ENCODE data around the gene CCT3.

CCT3 gene

DNA sequence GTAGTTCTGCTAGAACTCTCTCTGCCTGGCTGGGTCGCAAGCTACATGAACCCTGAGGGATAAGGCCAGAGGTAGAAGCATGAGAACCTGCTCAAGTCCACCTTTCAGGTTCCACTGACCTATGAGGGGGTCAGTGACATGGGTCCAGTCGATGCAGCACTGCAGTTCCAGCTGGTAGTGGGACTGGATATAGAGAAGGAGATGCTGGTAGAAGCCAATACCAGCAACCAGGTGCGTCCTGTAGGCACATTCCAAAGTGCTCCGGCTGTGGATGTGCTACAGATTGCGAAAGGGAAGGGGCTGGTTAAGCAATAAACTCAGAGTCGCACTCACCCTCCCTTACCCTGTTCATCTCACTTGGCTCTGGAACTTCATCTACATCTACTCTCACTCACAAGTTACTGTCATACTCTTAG is 61.1 kb downstream of the CCT3 start:
- DNase-seq: no peak

DNA sequence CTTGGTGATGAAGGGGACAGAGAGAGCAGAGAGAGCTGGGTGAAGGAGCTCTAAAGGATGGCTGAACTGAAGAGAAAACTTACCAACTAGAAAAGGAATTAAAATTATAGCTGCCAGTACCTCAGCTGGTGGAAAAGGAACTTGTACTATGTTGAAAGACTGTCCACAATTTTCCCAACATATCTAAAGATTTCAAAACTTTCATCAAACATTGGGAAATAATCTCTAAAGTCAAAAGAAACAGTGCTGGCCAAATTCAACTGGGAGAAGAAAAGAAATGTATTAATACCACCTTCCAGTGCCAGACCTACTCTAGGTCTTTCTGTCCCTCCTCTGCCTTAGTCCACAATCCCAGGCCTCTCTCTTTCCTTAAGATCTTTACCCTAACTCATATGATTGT is 61.6 kb downstream of the CCT3 start:
- no peak for DNase-seq

DNA sequence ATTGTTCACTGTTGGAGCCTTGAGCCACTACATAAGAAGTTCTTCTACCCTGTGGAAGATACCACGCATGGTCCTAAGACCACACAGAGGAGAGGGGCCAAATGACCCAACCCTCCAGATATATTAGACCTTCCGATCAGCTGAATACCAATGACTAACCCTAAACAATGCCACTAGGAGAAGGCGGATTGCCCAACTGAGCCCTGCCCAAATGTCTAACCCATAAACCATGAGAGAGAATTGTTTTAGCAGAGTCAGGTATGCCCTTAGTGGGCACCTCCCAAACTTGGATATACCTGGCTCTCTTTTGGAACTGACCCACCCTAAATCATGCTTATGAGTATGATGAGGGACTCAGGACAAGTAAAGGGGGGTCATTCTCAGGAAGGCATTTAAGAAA is 67.8 kb downstream of the CCT3 start:
- DNase-seq: no peak

DNA sequence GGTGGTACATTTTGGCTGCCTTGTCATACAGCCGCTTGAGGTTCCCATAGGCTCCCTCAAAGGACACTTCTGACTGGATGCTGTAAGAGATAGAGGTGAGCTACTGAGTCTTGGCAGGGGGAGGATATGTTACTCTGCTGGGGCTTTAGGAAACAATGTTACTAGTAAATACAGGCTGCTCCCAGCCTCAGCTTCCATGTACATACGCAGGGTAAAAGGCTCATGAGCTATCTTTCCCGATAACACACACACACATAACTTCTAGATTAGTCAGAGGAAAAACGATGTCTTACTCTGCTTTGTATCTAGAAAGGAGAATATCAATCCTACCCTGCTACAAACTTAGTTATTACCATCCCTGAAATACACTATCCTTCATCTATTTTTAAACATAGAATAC is 69.8 kb downstream of the CCT3 start:
- no peak for DNase-seq

DNA sequence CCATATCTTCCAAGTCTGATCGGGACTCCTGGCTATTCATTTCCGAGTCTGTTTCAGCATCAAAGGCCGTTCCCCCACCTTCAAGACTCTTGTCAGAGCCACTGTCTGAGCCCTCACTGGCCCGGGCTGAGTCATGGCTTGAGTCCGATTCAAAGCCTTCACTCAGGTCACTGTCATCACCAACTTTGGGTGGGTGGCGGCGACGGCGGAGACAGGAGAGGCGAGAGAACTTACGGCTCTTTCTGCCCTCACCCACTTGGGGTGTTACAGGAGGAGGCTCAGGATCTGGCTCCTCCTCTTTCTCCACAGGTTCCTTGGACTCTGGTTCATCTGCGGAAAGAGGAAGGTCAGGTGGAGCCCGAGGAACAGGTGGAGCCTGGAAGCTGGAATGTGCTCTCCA is 72.0 kb downstream of the CCT3 start:
- DNase-seq: no peak

DNA sequence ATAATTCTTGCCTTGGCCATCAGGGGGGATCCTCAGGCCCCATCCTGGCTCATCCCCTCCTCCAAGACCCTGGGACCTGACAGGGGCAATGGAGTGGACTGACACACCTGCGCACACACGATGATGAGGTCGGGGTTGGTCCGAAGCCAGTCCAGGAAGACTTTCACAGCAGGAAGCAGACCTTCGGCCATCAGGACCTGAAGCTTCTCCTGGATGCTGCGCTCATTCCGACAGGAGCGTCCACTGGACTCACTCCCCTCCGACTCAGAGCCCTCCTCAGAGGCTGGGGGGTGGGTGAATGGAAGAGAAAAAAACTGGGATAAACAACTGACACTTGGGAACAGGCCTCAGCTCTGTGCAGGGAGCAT is 74.8 kb downstream of the CCT3 start:
- DNase-seq: no peak

DNA sequence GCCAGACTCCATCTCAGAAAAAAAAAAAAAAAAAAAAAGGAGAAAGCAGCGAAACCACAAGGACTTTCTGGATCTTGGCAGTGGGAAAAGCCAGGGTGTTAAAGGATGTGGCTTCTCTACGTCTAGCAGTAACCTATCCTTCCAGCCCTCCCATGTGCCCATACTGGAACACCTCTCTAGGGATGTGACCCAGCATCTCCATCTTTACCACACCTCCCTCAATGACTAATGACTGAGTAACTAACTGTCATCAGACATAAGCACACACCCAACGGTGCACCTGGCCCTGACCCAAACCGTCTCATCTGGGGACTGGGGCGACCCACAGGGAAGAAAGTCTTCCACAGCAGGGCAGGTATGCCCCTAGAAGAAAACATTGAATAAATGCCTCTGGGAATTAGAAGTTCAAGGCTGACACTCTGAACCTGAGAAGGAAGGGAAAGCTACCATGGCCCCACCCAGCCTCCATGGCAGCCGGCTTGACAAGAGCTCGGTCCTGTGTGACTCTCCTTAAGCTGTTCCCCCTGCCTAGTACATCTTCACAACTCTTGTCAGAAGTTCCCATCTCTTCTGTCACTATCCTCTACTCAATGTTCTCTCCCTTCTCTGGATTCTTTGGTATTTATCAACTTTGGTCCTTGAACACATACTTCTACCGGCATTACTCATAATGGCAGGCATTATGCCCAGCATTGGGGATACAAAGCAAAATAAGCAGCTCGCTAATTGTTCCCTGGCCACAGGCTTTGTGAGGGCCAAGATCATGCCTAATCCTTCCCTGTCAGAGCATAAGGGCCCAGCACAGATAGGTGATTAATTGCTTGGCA is 75.4 kb downstream of the CCT3 start:
- DNase-seq: peak in 1 of 2 experiments; percentile 8

DNA sequence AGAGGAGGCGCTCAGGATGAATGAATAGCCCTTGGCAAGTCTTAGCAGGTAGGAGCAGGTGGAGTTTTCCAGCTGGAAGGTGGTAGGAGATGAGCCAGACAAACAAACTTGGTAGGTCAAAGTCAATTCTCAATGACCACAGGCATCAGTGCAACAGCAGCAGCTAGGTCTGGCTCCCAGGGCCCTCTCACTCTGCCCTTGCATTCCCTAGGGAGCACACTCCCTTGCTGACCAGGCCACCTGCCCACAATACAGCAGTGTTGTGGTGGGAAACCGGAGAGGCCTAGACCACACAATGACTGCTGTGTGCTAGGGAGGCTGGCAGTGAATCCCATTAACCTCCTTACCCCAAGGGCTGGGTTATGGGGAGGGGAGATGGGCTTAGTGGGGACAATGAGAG is 77.2 kb downstream of the CCT3 start:
- no peak for DNase-seq

DNA sequence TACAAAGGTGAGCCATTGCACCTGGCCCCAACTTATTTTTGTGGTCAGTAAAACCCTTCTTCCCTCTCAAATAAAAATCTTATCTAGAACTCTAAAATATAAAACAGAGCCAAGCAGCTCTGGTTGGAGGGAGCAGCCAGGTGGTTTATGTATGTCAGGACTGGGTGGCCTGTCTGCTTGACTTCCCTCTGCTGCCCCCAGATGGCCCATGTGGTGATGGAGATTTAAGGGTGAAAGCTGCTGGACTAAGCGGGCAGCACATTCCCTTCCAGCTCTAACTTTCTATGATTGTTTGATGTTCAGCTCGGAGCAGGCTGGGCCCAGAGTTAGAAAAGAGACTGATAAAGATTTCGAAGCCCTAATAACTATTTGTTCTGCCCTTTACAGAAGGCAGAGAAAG is 78.3 kb downstream of the CCT3 start:
- no peak for DNase-seq
